GM18858 (cell line): ENCODE data around the gene STXBP5.

ENCODE experiments used
- ATAC-seq: cut with Tn5 transposase; IDR thresholded peaks from one replicate; pipeline ENCODE4 v1.9.1; 2021; ENCODE audit not compliant: unreplicated experiment

STXBP5 gene

DNA sequence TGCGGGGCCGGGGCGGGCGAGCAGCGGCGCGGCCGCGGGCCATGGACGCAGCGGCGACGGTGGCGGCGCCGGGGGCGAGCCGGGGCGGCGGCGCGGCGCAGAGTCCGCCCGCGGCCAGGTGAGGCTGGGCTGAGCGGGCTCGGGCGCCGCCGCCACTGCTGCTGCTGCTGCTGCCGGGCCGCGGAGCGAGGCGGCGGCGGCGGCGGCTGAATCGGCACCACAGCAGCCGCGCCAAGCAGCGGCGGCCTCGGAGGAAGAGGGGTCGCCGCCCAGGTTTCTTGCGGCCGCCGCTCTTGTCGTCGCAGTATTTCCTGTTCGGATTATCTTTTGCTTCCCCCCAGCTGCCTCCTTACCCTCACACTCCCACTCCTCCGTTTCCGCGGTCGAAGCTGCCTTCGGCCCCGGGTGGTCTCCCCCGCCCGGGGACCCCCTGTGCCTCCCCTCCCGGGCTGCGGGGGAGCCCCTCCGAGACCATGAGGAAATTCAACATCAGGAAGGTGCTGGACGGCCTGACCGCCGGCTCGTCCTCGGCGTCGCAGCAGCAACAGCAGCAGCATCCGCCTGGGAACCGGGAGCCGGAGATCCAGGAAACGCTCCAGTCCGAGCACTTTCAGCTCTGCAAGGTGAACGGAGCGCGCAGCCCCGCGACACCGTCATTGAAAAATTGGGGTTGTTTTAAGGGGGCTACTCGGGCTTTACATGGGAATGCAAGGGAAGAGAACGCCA, at the start of gene STXBP5:
STXBP5 (plus strand) TSS at position 358 of the 726 bp plus-strand sequence; CDS start at position 474, 116 bp downstream.
- peak; percentile 19 for ATAC-seq

GRCh38 chr6:147154454-147154853, 49.8 kb upstream of the STXBP5 start:
- ATAC-seq = no peak

DNA sequence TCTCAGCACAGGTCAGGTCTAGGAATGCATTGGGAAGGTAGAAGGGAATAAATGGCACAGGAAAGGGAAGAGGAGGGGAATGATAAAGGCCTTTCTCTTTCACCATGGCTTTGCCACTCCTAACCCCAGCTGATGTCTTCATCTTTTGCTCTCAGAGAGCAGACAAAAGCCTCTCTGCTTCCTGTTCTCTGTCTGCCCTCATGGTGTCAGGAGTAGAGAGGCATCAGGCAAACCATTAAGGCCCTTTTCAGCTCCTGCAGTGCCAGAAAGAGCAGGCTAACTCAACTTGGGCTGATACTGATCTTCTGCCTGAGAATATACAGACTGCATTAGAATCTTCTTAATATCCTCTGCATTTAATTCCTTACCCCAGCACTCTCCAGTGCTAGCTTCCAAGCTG, 48.0 kb upstream of the STXBP5 start:
- ATAC-seq = no peak

DNA sequence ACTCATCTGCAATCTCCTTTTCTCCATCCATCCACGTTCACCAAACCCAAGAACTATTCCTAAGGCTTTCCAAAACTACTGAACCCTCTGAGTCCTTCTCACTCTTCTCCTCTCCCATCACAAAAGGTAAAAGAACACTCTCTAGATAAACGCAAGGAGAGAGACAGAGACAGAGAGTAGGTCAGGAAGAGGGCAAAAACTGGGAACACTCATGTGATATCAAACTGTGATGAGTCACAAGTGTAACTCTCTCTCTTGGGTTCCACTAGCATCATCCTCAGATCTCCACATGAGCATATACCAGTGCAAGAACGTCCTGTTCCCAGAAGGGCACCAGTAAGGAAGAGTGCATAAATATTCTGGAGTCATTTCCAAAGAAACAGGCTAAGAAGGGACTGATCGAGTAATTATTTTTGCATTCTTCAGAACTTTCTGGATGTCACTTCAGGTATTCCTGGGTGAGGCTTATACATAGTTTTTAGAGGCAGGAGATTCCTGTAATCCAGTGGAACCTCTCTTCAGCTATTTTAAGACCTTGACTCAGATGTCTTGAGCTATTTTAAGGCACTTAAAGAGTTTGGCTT, 47.3 kb upstream of the STXBP5 start:
- no peak for ATAC-seq

- no peak for ATAC-seq
Observed at GRCh38 chr6:147157930-147158329, 46.3 kb upstream of the STXBP5 start.

DNA sequence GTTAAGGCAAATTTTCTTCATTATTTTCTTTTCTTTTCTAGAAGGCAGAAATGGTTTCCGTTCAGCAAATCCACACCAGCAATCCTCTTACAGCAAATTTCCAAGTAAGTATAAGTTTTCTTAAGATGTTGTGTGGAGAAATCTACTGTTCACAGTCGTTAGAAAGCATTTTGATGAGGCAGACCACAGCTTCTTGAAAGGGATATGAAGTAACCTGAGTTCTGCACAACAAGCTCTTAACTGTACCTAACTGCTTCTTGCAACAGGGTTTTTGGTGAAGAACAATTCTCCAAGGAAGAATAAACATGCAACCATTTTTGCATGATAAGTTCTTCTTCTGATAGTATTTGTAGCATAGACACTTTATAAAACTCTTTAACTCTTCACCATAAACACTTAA, 45.3 kb upstream of the STXBP5 start:
- ATAC-seq = no peak

DNA sequence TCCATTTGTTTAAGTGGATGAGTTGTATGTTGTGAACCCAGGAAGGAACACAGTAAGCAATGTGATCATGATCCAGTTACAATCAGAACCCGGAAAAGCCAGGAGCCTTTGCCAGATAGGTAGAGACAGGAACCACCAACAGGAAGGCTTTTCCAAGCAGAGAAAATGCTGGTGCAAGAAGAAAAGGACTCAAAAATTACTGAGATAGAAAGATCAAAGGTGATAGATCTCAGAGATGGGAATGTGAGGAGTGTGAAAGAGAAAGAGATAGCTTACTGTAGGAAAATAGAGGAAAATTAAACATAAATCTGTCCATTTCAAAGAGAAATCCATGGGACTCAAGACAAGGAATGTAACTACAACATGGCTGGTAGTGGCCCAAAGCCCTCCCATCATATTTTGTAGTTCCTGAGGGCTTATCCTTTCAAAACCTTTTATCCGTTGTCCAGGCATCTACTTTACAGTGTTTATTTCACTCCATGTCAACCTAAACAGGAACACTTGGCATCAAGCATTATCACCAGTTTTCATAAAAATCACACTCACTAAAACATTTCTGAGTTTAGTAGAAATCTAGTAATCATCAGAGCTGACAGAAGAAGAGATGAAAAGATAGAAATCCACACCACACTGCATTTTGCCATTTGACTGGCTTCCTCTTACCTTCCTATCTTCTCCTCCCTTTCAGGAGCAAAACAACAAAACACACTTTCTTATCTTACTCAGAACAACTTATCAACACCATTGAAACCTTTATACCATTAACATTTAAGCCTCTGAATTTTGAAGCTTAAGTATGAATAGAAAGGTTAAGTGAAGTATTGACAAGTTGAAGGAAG, 44.5 kb upstream of the STXBP5 start:
- no peak for ATAC-seq

DNA sequence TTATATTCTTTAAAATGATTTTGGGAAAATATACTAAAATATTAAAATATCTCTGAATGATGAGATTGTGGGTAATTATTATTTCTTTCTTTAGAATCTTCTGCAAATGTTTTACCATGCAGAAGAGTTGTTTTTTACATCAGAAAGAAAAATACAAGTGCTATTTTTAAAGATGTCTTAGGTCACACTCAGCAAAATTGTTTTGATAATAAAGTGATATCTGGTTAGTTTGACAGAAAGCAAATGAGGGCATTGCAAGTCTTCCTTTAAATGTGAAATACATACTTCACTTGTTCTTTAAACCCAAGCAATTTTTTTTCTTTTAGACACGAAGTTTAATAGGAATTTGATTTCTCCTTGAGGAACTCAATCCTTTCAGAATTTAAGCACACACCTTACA, 43.6 kb upstream of the STXBP5 start:
- no peak for ATAC-seq

DNA sequence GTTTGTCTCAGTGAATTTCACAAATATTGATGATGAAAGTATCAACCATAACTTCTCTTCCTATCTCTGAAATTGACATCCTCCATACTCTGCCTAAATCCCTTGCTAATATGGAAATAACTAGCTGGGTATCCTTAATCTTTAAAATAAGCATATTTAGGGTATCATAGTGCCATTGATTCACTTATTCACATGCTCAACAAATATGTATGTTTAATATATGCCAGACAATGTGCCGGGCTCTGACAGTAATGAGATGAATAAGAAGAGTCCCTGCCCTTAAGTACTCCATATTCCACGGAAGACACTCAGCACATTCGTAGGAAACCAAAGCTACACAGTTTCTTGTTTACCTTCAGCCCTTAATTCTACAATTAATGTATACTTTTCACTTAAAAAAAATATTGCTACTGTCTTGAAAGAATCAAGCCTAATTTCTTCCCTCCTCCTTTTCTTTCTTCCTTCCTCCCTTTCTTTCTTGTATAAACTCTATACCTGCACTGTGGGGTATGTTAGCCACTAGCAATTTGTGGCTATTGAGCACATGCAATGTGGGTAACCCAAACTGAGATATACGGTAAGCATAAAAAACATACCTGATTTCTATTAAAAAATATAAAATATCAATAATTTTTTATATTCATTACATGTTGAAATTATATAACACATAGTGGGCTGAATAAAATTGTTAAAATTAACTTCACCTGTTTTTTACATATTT, 42.8 kb upstream of the STXBP5 start:
- no peak for ATAC-seq

DNA sequence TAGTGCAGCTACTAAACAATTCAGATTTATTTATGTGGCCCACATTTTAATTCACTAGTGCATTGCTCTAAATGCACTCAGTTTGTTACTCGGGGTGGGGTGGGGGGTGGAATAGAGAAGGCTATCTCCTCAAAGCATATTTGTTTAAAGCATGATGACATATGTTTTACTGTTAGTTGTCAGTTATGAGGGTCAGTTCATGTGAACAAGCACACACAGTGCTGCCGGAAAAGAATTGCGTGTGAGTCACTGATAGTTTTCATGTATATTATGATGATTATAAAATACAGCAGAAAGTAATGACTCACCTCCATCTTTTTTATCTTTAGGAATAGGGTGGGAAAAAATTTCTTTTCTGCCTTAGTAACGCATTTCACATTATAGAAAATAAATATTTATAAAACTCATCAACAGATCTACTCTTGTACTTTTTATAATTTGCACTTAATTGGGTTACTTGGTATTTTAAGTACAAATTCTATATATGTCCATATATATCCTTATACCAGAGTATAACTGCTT, 42.2 kb upstream of the STXBP5 start:
- no peak for ATAC-seq

GRCh38 chr6:147164761-147165160, 39.5 kb upstream of the STXBP5 start:
- ATAC-seq = no peak

GRCh38 chr6:147166360-147166944, 37.8 kb upstream of the STXBP5 start:
- ATAC-seq = no peak

DNA sequence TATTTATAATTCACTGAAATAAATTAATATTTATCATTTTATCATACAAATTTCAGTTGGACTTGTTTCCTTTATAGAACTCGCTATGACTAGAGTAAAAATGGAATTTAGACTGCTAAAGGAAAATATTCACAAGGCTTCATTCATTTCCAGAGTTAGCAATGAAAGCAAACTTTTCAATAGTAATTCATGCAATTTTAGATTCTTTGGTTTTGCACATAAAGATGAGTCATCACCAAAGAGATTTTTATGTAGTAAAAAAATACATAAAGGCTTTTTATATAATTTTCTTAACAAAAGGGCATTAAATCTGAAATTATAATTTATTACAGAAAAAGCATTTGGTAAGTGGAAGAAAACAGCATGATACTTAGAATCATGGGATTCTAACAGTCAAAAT, 37.2 kb upstream of the STXBP5 start:
- ATAC-seq = no peak

- ATAC-seq = no peak
Observed at GRCh38 chr6:147167576-147168461, 36.4 kb upstream of the STXBP5 start.

DNA sequence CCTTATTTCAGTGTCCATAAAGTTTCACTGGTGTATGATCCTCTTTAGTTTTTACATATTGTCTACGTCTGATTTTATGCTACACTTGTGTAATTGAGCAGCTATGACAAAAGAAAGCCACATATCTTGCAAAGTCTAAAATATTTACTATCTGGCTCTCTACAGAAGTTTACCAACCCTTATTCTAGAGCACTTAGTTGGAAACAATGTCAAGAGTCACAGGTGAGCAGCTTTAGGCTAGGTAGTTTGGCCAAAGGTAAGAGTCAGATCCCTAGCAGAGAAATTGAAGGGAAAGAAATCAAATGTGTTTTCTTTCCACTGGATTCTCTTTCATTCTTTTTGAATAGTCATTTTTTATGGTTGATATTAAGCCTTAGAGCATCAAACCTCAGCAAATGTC, 34.7 kb upstream of the STXBP5 start:
- no peak for ATAC-seq

DNA sequence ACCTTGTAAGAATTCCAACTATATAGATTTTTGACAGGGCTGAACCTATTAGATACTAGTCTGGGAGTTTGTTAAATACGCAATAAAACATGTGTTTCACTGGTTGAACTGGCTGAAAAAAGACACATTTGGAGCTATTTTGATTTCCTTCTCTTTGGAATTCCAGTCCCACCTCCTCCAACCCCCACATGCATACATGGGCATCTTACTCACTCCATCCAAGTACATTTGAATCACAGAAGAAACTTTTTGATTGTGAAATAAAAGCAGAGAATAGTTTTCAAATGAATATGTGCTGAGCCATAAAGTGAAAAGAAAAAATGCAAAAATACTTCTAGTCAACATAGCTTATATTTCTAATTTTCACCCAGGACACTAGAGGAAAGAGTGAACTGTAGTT, 33.9 kb upstream of the STXBP5 start:
- no peak for ATAC-seq

DNA sequence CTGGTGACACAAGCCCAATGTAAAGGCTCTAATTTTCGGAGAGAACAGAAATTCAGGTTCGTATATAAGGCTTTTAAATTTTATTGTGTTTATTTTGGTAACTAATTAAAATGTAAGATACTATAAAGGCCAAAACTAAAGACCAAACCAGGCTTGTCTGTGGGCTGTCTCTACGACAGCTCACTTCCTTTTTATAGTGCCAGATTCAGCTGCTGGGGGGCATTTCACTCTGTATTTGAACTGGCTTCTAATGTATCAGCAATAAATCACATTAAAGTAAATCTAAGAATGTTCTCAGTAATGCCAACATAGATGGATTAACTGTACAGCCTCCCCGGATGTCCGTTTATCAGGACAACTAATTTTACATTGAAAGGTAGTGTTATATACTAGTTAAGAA, 31.1 kb upstream of the STXBP5 start:
- no peak for ATAC-seq

DNA sequence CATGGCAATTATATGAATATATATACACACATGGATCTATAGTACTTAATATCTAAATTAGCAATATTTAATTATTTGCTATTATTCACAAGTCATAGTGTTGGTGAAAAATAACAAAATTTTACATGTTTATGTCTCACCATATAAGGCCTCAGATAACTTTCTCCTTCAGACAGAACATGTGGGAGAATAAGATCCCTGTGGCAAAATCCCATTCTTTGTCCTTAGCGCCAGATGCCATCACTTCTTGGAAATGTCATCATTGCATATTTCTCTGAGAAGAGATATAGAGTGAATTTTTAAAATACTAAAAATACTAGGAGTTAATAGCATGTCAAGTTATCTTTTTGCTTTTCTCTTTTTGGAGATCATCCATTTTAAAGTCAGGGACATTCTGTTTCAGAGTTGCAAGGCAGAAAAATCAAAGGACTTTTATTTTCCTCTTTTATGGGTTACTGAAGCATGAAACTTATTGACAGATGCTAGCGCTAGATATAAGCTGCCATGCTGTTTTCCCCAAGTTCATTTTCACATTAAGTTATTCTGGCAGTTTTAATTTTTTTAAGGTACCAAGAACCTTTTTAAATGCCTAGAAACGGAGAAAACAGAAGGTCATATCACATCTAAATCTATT, 30.4 kb upstream of the STXBP5 start:
- no peak for ATAC-seq

GRCh38 chr6:147176795-147177194, 27.4 kb upstream of the STXBP5 start:
- no peak for ATAC-seq
